SKM-1 treated with dmso at 0.1 percent for 144 hours (cell line): ENCODE measurements around the gene MAP2K2.

Source experiments
- DNase-seq: peaks from one replicate; lab custom pipeline; 2025; ENCODE audit not compliant: unreplicated experiment; lab: John Stamatoyannopoulos, UW

MAP2K2 gene

GRCh38 chr19:4045597-4046361 is 78.1 kb downstream of the MAP2K2 start:
- DNase-seq = no peak

- DNase-seq = no peak
Measured at GRCh38 chr19:4044990-4045465, 78.9 kb downstream of the MAP2K2 start.

DNA sequence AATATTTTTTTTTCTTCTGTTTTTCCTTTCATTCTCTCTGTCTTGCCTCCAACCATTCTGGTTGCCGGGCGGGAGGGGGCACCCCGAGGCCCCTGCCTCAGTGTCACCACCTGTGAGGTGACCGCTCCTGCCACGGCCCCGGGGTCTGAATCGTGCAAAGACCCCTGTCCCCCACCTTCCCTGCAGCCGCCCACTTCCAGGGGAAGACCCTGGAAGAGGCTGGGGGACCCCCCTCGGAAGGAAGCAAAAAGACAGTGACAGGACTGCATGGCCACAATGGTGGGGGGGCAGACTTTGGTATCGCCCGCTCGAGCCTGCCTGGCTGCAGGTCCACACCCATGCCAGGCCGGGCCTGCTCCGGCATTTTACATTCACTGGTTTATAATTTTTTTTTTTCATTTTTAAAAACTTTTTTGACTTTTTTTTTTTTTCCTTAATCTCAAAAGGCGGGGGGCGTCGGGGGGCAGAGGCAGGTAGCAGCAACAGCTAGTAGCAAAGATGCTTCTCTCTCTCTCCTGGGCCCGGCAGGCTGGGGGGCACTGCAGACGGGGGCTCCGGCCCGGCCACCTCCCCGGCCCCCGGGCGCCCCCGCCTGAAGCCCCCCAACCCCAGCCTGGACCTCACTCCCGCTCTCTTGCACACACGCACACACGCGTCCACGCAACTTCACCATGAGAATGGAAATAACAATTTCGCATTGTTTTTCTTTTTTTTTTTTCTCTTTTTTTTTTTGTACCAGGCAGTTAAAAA is 79.8 kb downstream of the MAP2K2 start:
- no peak for DNase-seq

- DNase-seq = no peak
Measured at GRCh38 chr19:4043401-4043800, 80.5 kb downstream of the MAP2K2 start.

DNA sequence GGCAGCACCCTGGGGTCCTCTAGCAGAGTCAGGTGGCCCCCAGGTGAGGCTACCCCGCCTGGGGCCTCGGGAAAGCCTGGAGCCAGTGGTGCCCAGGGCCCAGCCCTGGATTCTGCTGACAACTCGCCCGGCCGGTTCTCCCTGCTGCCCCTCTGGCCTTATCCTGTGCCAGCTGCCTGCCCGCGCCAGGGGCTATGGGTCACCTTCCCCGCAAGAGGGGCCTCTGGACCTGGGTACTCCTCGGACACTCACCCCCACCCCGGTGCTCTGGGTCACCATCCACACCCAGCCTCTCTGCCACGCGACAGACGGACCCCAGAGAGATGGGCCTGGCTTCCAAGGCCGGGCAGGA is 81.2 kb downstream of the MAP2K2 start:
- DNase-seq = no peak

DNA sequence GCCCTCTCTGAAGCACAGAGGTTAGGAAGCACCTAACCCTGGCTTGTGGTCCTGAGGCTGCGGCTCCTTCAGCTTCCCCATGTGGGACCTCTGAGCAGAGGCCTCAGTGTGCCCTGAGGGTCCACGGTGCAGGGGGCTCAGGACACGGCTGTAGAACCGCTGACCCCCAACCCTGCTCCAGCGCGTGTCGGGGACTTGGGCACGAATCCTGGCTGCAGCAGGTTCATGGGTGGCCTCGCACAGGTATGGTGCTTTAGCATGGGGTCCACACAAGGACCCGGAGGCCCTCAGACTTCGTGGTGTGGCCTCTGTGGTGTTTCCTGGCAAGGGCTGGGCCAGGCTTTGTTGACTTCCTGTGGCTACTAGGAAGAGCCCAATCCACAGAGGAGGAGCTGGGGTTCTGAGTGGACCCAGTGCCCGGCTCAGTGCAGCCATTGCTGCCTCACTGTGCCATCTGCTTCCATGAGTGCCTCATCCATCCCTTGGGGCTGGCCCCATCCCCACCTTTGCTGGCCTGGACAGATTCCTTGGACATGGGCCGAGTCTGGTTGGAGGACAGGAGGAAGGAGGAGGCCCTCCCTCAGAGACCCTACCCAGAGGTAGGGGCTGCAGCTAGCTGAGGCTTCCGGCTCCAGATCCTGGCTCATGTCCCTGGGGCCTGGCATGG is 81.7 kb downstream of the MAP2K2 start:
- no peak for DNase-seq
